HG03521 (cell line): ENCODE data around the gene GSTT2B.
"Not testable (repeated sequence)": the region's sequence is repeated elsewhere in the genome, so short reads cannot be mapped to it uniquely, and the experiment has no call there.

Source experiments
- ATAC-seq: cut with Tn5 transposase; IDR thresholded peaks from one replicate; pipeline ENCODE4 v1.9.1; 2021; ENCODE audit warnings: mild to moderate bottlenecking, moderate library complexity; ENCODE audit not compliant: unreplicated experiment

The GSTT2B gene

GRCh38 chr22:23951383-23951782, 9.6 kb downstream of the GSTT2B start:
- not testable (repeated sequence) for ATAC-seq

GRCh38 chr22:23949764-23950163, 11.2 kb downstream of the GSTT2B start:
- not testable (repeated sequence) for ATAC-seq

- not testable (repeated sequence) for ATAC-seq
Observed at GRCh38 chr22:23947391-23947790, 13.6 kb downstream of the GSTT2B start.

GRCh38 chr22:23940166-23940565, 20.8 kb downstream of the GSTT2B start:
- ATAC-seq, result not testable (repeated sequence)

- ATAC-seq, result no peak
Observed at GRCh38 chr22:23939017-23939357, 22.0 kb downstream of the GSTT2B start.

- ATAC-seq, result no peak
Observed at GRCh38 chr22:23938328-23939016, 22.5 kb downstream of the GSTT2B start.

- ATAC-seq, result no peak
Observed at GRCh38 chr22:23926561-23926960, 34.4 kb downstream of the GSTT2B start.

GRCh38 chr22:23925020-23925606, 35.9 kb downstream of the GSTT2B start:
- ATAC-seq, result no peak

GRCh38 chr22:23922921-23923320, 38.1 kb downstream of the GSTT2B start:
- ATAC-seq, result no peak

GRCh38 chr22:23921586-23922201, 39.3 kb downstream of the GSTT2B start:
- ATAC-seq, result not testable (repeated sequence)

GRCh38 chr22:23920267-23920611, 40.8 kb downstream of the GSTT2B start:
- not testable (repeated sequence) for ATAC-seq

GRCh38 chr22:23915290-23915689, 45.7 kb downstream of the GSTT2B start:
- no peak for ATAC-seq

GRCh38 chr22:23913661-23914353, 47.2 kb downstream of the GSTT2B start:
- ATAC-seq, result peak; percentile 96

GRCh38 chr22:23913306-23913660, 47.7 kb downstream of the GSTT2B start:
- ATAC-seq, result no peak

- no peak for ATAC-seq
Observed at GRCh38 chr22:23912293-23912903, 48.6 kb downstream of the GSTT2B start.

- no peak for ATAC-seq
Observed at GRCh38 chr22:23911318-23911980, 49.5 kb downstream of the GSTT2B start.

GRCh38 chr22:23910496-23911190, 50.4 kb downstream of the GSTT2B start:
- no peak for ATAC-seq

GRCh38 chr22:23909296-23909898, 51.6 kb downstream of the GSTT2B start:
- no peak for ATAC-seq

- ATAC-seq, result no peak
Observed at GRCh38 chr22:23908587-23909205, 52.3 kb downstream of the GSTT2B start.
